GM23248 (cell line): ENCODE measurements around the gene TAMALIN.

ENCODE experiments used
- EZH2 ChIP-seq: fragments of 200-600 bp; sonication (generic); IDR thresholded peaks from 2 replicates; pipeline ENCODE4 v1.6.1; 2018; ENCODE audit warnings: antibody characterized with exemption, mild to moderate bottlenecking; ENCODE audit not compliant: insufficient read depth, poor library complexity, severe bottlenecking
- EZH2phosphoT487 ChIP-seq: fragments of 200-600 bp; sonication (generic); IDR thresholded peaks from 2 replicates; pipeline ENCODE4 v1.6.1; 2018; ENCODE audit warnings: antibody characterized with exemption, moderate library complexity, mild to moderate bottlenecking, low read depth; ENCODE audit not compliant: insufficient read depth

DNA sequence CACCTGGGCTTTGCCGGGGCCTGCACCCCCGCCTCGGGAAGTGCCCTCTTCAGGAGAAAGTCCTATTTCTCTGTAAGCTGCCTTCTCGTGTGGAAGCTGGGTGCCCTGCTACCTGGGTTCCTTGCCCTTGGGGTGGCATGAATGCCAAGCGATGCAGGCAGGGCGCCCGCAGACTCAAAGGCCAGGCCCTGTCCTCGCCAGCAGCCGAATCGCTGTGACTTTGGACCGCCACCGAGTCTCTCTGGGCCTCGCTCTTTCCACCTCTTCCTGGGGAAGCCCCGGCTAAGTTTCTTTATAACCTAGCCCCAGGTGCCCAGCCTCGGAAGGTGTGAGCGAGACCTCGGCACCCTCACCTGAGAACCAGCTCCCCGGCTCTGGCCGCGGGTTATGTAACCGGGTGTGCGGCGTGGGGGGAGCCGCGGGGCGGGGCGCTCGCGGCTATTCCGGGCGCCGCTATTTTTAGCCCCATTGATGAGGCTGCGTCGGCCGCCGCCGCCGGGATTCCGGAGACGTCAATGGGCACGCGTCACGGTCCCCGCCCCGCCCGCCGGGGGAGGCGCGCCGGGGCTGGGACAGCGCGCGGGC is 29.9 kb downstream of the TAMALIN start:
- TF ChIP-seq EZH2phosphoT487 (no peak), EZH2 (no peak)
